IPS-NIHi11 (cell line): ENCODE results near the gene MSMP.

Experiments
- DNase-seq: peaks from one replicate; pipeline ENCODE4 v3.0.0; 2012; ENCODE audit warnings: mixed read lengths, low spot score

MSMP gene

DNA sequence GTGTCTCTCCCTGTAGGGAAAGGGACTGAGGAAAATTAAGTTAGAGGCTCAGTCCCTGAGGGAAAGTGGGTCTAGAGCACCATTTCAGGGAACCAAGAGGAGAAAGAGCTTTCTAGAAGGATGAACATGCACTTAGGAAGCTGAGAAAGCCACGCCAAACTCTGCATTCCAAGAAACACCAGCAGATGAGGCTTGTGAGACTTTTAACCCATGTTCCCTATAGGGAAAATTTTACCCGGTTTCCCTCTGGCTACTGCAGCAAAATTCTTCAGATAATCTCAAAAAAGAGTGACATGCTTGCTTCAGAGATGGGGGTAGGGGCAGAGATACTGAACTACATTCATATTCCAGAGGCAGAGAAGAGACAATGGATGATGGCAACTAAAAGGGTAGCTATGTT is 30.6 kb downstream of the MSMP start:
- no peak for DNase-seq

DNA sequence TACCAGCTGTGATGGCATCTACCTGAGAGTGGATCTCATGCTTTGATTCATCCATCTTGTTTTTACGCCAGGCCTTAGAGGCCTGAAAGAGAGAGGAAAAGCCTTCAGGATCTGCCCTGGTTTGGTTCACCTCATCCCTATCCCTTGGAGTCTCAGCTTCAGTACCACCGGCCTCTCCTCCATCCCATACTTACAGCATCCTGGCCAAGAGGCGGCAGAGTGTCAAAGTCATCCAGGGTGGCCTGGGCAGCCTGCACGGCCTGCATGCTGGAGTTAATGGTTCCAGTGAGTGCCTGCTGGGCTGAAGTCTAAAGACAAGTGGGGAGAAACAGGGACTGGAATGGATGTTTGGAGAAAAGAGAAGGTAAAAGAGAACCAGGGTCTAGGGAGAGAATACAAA is 34.5 kb downstream of the MSMP start:
- DNase-seq: no peak

DNA sequence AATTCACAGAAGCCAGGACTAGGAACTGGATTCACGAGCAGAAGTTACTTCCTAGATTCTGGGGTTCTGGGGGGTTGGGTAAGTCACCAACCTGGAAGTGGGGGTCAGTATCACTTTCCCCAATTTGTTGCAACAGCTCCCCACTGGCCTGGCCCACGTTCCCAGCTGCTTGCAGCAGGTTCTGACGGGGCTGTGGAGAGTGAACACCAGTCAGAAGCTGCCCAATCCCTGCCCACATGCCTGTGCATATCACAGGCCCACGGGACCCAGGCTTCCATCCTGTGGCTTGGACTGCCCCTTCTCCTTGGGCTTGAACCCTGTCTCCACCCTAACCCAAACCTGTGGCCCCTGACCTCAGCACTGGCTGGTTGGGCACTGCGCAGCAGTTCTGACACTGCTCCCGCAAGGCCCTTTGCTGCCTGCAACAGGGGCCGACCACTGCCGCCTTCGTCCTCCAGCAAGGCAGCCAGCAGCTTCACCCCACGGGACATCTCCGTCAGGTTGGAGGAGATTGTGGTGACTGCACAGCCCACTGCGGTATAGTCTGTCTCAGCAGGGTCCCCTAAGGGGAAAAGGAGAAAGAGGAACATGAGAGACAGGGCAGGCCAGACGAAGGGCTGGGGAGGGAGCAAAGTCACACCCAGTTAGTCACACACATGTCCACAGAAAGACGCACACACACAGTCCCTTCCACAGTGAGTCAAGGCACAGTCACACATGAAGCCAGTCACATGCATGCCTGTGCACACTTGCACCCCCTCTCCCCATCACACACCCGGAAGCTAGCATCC is 35.2 kb downstream of the MSMP start:
- DNase-seq: no peak

DNA sequence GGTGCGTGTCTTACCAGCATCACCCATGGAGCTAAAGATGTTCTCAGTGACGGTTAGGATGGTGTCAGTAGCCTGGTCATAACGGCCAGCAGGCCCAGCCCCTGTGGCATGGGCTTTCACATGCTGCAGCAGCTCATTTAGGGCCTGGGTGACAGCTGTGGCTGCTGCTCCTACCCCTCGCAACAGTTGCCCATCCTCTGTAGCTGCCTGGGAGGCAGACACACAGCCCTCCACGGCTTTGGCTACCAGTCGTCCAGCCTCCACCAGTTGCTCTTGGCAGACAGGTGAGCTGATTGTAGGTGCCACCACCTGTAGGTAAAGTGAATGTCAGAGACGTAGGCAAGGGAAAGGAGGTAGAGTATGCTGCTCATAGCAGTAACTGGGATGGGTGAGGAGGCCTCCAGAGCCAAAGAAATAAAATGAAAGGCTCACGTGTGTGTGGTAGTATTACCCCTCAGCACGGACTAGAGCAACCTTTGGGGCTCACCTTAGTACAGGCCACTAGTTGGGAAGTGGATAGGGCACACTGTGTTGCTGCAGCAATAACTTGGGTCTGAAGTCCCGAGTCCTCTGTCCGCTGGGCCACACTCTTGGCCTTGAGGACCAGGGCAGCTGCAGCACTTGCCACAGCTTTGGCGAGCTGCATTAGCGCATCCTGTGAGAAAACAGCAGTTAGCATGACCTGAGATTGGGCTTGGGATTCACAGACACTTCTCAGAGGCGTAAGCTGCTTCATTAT is 36.8 kb downstream of the MSMP start:
- no peak for DNase-seq

DNA sequence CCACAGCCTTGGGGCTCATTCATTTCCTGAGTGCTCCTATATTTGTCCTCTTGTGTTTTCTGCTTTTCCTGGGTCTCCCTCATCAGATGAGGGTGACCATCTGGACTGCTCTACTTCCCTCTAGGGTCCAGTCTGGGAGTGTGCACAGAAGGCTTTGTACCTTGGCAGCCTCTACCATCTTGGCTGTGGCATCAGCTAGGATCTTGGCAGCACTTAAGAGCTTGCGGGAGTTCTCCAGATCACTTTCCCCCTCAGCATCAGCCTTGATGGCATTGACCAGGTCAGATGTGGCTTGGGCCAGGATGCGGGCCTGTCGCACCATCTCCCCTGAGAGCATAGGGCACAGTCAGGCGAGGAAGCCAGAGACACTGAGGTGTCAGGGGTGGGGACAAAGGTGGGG is 37.8 kb downstream of the MSMP start:
- DNase-seq: no peak

DNA sequence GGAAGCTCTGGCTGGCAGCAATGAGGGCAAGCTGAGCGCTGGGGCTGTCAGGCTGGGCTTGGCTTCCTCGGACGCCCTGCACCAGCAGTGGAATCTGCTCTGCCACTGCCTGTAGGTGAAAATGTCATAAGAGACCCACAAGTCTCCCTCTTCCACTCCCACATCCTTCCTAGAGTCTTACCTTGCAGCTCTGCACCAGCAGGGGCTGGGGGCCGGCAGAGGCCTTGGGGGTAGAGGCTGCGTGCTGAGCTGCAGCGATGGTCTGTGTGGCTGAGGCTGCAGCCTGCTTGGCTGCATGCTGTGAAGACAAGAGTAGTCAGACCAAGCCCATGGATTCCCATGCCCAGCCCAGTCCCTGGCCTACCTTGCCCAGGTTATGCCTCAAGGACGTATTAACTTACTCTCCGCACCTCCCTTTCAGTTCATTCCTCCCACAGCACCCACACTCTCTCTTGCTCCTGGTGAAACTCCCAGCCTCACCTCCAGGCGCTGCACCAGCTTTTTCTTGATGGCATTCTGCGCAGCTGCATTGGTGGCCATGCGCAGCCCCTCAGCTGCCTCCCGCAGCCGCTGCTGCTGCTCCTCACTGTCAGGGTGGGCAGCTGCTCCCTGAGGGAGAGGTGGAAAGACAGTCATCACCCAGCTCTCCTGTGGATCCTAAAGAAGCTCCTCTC is 39.4 kb downstream of the MSMP start:
- DNase-seq: no peak

DNA sequence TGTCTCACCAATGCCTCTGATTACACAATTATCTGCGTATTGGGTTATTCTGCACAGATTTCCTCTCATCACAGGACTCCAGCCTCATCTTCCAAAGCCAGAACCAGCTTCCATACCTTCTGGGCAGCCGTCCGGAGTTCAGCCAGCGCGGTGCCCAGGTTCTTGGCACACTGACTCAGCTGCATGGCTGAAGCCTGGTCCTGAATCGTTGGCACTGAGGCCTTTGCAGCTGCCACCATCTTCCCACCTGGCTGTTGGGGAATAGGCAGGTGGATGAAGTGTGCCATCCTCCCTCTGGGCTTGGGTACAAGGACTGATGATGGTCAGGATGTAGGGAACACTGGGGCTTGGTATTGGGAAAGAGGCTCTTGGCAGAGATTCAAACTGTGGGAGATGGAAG is 40.0 kb downstream of the MSMP start:
- DNase-seq: no peak

DNA sequence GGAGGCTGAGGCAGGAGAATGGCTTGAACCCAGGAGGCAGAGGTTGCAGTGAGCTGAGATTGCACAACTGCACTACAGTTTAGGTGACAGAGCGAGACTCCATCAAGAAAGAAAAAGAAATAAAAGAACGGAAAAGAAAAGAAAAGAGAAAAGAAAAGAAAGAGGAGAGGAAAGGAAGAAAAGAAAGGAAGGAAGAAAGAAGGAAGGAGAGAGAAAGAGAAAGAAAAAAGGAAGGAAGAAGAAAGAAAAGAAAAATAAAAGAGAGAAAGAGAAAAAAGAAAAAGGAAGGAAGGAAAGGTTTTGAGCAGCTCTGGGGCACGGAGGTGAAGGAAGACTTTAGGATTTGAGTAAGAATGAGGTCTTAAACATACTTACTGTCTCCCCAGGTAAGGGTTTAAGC is 40.5 kb downstream of the MSMP start:
- no peak for DNase-seq

DNA sequence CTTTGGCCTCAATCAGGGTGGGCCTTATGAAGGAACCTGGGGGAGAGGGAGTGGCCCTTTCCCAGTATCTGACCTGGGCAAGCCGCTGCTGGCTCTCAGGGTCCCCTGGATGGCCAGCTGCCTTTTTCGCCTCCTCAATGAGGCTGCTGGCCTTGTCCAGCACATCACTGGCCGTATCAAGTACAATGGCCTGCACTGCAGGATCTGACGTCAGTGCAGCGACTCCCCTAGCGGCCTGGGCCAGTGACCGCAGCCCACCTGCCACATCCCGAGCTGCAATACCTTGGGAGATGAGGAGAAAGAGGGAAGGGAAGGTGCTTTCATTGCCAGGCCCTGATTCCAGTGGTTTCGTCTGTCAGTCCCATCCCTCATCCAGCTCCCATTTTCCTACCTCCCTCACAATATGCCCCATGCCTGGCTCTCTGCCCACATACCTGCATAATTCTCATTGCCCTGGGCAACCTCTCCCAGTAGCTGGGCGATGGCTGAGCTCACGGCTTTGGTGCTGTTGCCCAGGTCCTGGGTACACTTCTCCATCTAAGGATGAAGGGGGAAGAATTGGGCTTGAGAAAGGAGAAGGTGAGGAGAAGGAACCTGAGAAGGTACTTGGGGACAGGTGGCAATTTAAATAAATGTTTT is 41.2 kb downstream of the MSMP start:
- DNase-seq: no peak

DNA sequence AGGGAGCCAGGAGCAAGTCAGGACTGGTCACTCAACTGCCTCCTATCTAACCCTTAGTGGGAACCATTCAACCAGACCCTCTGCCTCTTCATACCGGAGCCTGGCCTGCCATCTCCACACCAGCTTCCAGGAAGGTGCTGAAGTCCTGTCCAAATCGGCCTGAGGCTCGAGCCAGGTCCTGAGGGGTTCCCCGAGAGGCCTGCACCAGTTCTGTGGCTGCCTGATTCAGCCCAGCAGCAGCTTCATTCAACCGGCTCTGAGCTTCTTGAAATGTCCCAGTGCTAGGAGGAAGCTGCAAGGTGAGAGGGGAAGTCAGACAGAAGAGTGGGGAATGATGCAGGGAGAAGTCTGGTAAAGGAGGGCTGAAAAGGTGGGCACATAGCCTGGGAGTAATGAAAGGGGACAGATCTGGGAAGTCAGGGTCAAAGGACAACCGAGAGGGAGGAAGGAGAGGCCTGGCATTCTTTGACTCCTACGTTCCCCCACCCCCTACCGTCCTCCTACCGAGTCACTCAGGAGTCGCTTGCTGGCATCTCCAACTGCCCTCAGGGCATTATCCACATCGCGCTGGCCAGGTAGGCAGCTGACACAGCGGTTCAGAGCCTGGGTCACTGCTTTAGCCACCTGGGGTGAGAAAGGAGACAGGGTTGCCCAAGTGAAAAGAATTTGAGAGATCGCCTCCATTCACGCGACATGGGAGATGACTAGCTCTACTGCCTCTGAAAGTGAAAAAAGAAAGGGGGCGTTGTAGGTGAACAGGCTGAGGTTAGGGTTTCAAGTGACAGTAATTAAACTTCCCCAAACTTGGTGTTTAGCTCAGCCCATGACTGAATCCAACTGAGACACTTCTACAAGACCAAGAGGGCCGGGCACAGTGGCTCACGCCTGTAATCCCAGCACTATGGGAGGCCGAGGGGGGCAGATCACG is 42.3 kb downstream of the MSMP start:
- DNase-seq: no peak

DNA sequence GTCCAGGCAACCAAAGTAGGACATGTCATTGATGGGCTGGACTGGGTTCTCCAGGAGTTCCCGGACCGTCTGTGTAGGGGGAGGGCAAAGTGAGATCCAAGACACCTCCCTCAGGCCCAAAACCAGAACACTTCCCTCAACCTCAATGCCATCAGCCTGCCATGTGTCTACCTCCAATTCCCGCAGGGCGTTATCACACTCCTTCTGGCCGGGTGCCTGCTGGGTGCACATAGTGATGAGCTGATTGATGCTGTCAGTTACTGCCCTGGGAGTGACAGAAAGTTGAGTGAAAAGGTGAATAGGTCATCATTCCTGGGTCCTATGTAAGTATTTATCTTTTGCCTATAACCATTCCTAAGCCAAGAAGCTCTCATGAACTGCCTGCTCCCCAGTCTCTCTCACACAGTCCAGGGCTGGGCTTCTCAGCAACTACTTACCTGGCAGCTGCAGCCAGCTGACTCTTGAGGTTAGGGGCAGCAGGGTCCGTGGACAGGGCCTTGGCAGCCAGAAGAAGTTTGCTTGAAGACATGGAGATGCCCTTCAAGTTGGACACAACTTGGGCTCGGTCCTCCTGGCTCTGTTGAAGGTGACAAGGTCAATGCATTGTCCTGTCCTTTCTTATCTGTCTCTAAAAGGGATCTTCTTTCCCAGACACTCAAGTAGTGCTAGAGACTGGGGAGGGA is 43.1 kb downstream of the MSMP start:
- no peak for DNase-seq

DNA sequence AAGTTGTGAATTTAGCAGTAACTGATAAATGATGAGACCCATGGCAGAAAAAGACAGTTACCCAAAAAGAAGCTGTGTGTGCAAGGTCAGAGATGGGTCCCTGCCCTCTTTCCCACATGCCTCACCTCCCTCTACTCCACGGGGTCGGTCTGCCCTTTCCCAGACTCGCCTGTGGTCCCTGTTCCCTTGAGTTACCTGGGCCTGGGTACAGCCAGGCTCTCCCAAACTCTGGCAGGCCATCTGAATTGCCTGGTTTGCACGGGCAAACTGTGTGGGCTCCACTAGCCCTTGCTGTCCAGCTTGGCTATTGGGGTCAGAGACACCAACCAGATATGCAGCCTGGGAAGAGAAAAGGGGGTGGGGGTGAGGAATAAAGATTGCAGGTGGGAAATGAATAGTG is 45.9 kb downstream of the MSMP start:
- no peak for DNase-seq

DNA sequence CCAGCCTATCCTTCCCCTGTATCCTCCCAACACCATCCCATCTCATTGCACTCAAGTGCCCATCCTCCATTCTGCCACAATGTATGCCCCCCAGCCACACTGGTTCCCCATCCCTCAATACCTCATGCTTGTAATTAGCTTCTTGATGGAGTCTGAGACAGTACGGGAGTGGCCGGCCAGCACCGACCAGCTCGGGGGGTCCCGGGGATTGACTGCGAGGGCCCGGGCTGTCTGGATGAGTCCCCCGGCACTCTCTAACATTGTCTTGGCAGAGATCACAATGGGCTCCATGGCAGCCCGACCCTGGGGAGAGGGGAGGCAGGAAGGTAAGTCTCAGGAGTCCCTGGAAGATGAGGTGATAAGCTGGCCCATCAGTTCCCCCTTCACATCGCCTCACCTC is 47.1 kb downstream of the MSMP start:
- no peak for DNase-seq

DNA sequence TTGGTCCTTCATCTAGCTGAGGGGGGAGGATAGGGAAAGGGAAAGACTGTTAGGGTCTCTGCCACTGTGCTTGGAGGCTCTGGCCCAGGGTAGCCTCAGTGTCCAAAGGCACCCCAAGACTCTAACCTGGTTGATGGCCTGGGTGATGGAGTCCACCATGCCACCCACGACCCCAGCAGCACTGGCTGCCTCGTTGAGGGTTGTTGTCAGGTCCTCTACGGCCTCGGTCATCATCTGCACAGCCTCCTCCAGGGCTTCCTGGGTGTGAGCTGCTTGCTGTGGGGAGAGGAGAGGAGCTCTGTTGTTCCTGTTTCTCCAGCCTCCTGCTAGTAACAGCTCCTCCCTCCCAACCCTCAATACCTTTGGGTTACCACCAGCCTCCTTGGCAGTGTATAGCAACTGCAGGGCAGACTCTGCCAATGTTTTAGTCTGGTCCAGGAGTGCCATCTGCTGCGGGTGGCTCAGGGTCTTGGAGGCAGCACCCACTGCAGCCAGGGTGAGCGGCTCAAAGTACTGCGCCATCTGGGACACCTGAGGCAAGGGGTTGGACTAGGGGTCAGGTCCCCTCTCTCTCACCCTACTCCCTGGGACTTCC is 48.1 kb downstream of the MSMP start:
- DNase-seq: no peak

DNA sequence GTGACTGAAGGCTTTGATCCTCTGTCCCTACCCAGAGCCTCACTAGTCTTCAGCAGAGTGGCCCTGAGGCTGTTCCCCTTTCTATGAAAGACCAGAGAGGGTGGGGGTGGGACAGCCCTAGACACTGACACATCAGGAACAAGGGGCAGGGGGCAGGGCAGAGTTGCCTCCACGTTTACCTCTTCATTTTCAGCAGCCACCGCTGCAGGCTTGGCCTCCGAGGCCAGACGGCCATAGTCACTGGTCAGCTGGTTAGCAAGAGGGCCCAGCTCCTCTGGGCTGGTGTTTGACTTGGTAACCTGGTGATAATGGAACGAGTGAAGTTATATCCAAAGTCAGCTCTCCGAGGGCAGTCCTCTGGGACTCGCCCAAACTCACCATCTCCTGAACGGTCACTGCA is 48.7 kb downstream of the MSMP start:
- DNase-seq: no peak

DNA sequence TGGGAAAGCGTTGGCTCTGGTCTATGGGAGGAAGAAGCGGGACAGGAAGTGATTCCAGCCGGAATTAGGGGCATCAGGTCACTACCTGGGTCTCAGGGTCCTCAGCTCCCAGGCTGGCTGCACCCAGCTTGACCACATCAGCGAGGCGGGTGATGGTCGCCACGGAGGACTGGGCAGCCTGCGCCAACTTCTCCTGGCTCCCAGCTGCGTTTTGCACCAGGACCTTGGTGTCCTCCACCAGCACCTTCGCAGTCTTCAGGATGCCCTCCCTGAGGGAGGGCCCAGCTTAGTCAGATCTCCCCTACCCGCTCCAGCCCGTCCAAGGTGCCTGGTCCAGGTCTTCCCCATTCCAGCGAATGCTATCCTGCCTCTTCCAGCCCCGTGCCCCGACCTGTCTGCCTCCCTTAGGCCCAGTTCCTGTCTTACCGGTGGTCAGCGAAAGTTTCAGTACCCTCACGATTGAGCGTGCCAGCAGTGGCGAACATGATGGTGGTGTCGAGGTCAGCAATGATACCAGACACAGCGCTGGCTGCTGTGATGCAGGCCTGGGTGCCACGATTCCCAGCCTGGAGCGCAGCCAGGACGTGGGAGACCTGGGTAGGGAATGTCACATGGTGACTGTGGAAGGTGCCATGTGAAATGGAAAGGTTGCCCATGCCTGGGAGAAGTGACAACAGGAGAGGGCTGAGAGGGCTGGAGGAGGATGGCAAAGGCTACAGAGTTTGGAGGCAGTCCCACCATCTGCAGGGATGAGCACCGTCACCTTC is 50.0 kb downstream of the MSMP start:
- no peak for DNase-seq
